GM19035 (cell line): ENCODE data around the gene MTREX.

Source experiments
- ATAC-seq: cut with Tn5 transposase; IDR thresholded peaks from one replicate; pipeline ENCODE4 v1.9.1; 2021; ENCODE audit not compliant: unreplicated experiment

The MTREX gene

DNA sequence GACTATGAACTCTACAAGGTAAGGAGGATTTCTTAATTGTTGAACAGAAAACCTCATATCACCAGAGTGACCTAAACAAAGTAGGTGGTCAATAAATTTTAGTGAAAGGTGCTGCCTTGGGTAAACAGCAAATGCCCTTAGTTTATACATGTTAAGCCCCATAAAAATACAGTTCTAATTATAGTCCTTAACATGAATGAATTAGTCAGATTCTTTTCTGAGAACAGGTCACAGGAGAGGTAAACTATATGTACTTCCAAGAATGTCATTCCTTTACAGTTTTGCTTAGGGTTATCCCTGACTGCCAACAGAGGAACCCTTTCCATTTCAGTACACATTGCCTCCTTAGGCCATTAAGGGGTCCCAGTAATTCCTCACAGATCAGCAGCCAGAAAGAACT, 162.1 kb downstream of the MTREX start:
- no peak for ATAC-seq

DNA sequence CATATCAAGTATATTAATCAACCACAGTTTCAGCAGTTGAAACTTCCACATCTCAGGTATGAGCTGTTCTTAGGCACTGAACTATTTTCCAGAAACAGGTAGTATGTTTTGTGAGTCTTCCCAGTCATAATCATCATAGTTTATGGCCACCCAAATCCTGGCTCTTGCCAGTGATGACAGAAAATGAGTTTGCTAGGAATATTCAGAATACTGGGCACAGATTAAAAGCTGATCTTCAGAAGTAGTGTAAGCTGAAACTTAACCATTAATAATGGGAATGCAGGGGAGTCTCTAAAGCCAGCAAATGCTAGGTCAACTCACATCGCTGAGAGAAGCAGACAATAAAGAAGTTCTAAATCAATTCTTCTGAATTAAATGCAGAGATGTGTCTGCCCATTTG, 162.5 kb downstream of the MTREX start:
- no peak for ATAC-seq

GRCh38 chr5:55471468-55471867, 163.7 kb downstream of the MTREX start:
- ATAC-seq: no peak

DNA sequence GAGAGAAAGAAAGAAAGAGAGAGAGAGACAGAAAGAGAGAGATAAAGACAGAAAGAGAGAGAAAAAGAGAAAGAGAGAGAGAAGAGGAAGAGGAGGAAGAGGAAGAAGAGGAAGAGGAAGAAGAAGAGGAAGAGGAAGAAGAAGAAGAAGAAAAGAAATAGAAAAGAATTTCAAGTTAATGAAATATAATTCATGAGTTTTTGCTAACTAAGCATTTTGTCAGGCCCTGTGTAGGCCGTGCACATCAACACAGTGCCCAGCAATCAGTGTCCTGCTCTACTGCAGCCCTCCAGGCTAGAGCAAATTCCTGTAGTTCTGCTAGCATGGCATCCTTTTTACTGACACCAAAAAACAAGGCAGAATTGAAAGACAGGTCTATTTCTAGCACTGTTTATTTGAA, 164.9 kb downstream of the MTREX start:
- no peak for ATAC-seq
